H1 (cell line): ENCODE results near the gene BRINP3. TPM values are rescaled to one million over a fixed set of nuclear protein-coding genes. Genes with fewer than 3 reads are reported as not detected.

ENCODE experiments used
- CEBPB ChIP-seq: IDR thresholded peaks from 2 replicates; pipeline ENCODE4 v1.6.1; 2012; ENCODE audit warnings: low read depth, low read length
- polyA plus RNA-seq, 7 experiments: library from polyadenylated mRNA; depleted of rRNA in 3 of 7; stranded (reverse) in 5 of 7; unstranded in 2 of 7; fragments of >200 nt in 5 of 7; fragments of 200-250 nt in 2 of 7; gene quantifications; 1 replicate in 5 of 7; 2 replicates in 1 of 7; 4 replicates in 1 of 7; pipeline versions ENCODE4 v1.2.1 to v1.2.3, GENCODE V29; 2011 to 2013; ENCODE audit warnings: missing spikeins in 2 of 7, mixed read lengths in 2 of 7
- total RNA-seq: library from RNA; stranded (reverse); fragmentation: NEBNext Ultra II Directional; extraction: Animal tissue kit (Norgen Biotek cat#: 25700); gene quantifications from 2 replicates; pipeline ENCODE4 v1.2.1, GENCODE V29; 2021

BRINP3 gene
- total and polyA plus RNA-seq, 2 of the 8 experiments (the other 6 are each of a cell fraction or from before 2014, with no cell fraction given) = not detected

DNA sequence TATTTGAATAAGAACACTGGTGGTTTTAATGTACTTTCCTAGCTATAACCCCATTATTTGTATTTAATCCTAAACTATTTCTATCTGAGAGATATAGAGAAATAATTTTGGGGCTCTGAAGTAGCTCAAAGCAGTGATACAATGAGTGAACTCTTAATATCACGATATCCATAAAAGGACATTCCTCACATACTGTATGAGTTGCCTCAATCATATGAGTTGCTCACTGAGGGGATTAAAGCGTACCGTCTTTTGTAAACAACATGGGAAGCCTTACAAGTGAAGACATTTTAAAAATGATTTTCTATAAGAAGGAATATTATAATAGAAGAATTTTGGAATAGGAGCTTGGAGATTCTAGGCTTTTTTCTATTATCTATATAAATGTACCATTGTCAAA lies 21.5 kb downstream of the BRINP3 start (continued):
- no peak for TF ChIP-seq CEBPB
